ENCODE data around the gene LRRC10. TPM values are rescaled to one million over a fixed set of nuclear protein-coding genes. Genes with fewer than 3 reads are reported as not detected.
"Not testable (repeated sequence)": the region's sequence is repeated elsewhere in the genome, so short reads cannot be mapped to it uniquely, and the experiment has no call there.

LRRC10 gene
- total and polyA plus RNA-seq, 4 experiments from 2014 or later = not detected

DNA sequence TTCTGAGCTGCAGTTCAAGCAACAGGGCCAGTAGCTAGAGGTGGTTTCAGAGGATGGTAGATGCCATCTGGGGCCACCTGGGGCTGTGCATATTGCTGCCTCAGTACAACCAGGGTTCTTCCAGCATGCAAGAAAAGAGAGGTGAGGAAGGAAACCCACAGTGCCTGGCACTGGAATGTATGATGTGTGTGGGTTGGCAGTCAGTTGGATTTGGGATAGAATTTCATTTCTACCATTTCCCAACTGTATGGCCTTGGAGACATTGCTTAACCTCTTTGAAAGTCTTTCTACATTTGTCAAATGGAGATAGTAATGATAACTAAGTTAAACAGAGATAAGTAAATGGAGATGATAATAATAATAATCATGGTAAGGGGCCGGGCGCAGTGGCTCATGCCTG, 10.2 kb upstream of the LRRC10 start:
- H3K27ac Mint-ChIP-seq = no peak overlapping the region
- no peaks in the 10 kb centered on the region for H3K9me3 Mint-ChIP-seq
- Histone ChIP-seq H3K9me3 (ENCODE audit: control insufficient read depth in 1 of 2, low read length in 2 of 2) (no peaks in the 10 kb centered on the region), H3K4me3 (ENCODE audit: low read length in 2 of 2) (no peak overlapping the region), H3K36me3 (ENCODE audit: insufficient read depth, low read length) (no peaks in the 10 kb centered on the region), H3K4me1 (ENCODE audit: insufficient read depth, low read length) (no peaks in the 10 kb centered on the region), H3K27ac (ENCODE audit: low read depth, low read length) (no peak overlapping the region), H3K27me3 (ENCODE audit: insufficient read depth, low read length) (peaks cover 4% of the 10 kb centered on the region)
- ChIA-PET POLR2A (ENCODE audit: partially characterized antibody) (no interaction called here), CTCF (ENCODE audit: partially characterized antibody) (interaction anchor here (0.7 kb wide), 1 partner anchor 29 kb away, joined by 3 read pairs; no protein-coding TSS in a partner anchor)
- no peak for DNase-seq
- peaks cover 6 to 13% of the 10 kb centered on the region in 2 donors for H3K27me3 Mint-ChIP-seq
- no peak overlapping the region for H3K4me3 Mint-ChIP-seq
- intact Hi-C loops (cut with micrococcal nuclease) = no loop called here
- no peaks in the 10 kb centered on the region for H3K36me3 Mint-ChIP-seq
- no peaks in the 10 kb centered on the region for H3K4me1 Mint-ChIP-seq

DNA sequence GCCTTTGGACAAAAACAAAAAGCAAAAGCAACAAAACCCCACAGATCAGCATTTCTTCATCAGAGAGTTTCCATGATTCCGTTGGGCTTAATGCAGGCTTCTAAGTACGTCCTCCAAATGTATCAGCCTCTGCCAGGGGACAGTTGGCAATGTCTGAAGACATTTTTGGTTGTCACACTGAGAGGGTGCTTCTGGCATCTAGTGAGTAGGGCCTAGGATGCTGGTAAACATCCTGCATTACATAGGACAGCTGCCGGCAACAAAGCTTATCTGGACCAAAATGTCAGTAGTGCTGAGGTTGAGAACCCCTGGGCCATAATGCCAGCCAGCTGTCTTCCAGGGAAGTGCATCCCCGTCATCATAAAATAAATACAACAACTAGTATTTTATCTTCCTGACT, 9.4 kb upstream of the LRRC10 start:
- ChIA-PET CTCF (ENCODE audit: partially characterized antibody) (interaction anchor here (0.7 kb wide), 1 partner anchor 28 kb away, joined by 3 read pairs; no protein-coding TSS in a partner anchor), POLR2A (ENCODE audit: partially characterized antibody) (no interaction called here)
- no peaks in the 10 kb centered on the region for H3K4me1 Mint-ChIP-seq
- H3K27me3 Mint-ChIP-seq = peaks cover 6 to 17% of the 10 kb centered on the region in 2 donors
- no peak overlapping the region for H3K4me3 Mint-ChIP-seq
- Histone ChIP-seq H3K36me3 (ENCODE audit: insufficient read depth, low read length) (no peaks in the 10 kb centered on the region), H3K9me3 (ENCODE audit: control insufficient read depth in 1 of 2, low read length in 2 of 2) (no peaks in the 10 kb centered on the region), H3K4me3 (ENCODE audit: low read length in 2 of 2) (no peak overlapping the region), H3K4me1 (ENCODE audit: insufficient read depth, low read length) (no peaks in the 10 kb centered on the region), H3K27ac (ENCODE audit: low read depth, low read length) (no peak overlapping the region), H3K27me3 (ENCODE audit: insufficient read depth, low read length) (peaks cover 4% of the 10 kb centered on the region)
- no peaks in the 10 kb centered on the region for H3K9me3 Mint-ChIP-seq
- intact Hi-C loops (cut with micrococcal nuclease) = no loop called here
- H3K27ac Mint-ChIP-seq = no peak overlapping the region
- H3K36me3 Mint-ChIP-seq = no peaks in the 10 kb centered on the region
- DNase-seq = no peak

DNA sequence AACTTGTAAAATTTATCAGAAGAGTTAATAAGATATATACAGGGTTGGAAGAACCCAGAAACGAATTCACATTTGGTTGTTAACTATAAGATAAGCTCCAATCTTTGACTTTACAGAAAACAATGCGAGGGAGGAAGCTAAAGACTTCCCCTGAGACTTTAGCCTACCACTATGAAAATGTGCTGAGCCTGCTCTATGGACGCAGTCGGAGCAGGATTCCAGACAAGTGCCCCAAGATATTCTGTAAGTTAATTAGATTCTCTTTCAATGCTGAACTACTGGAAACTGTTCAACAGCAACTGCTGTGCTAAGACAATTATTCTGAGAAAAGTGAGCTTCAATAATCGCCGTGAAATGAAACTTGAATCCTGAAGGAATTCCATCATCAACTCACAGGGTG, 8.3 kb upstream of the LRRC10 start:
- ChIA-PET POLR2A (ENCODE audit: partially characterized antibody) (no interaction called here), CTCF (ENCODE audit: partially characterized antibody) (no interaction called here)
- H3K36me3 Mint-ChIP-seq = no peaks in the 10 kb centered on the region
- DNase-seq = no peak
- H3K27me3 ChIP-seq (ENCODE audit: insufficient read depth, low read length) = peaks cover 4% of the 10 kb centered on the region
- no peaks in the 10 kb centered on the region for H3K4me1 ChIP-seq (ENCODE audit: insufficient read depth, low read length)
- no peaks in the 10 kb centered on the region for H3K4me1 Mint-ChIP-seq
- no peaks in the 10 kb centered on the region for H3K9me3 ChIP-seq (ENCODE audit: control insufficient read depth in 1 of 2, low read length in 2 of 2)
- no peak overlapping the region for H3K27ac Mint-ChIP-seq
- H3K27ac ChIP-seq (ENCODE audit: low read depth, low read length) = no peak overlapping the region
- no peaks in the 10 kb centered on the region for H3K9me3 Mint-ChIP-seq
- intact Hi-C loops (cut with micrococcal nuclease) = no loop called here
- H3K4me3 ChIP-seq (ENCODE audit: low read length in 2 of 2) = no peak overlapping the region
- no peaks in the 10 kb centered on the region for H3K36me3 ChIP-seq (ENCODE audit: insufficient read depth, low read length)
- no peak overlapping the region for H3K4me3 Mint-ChIP-seq
- peaks cover 5 to 17% of the 10 kb centered on the region in 2 donors for H3K27me3 Mint-ChIP-seq

DNA sequence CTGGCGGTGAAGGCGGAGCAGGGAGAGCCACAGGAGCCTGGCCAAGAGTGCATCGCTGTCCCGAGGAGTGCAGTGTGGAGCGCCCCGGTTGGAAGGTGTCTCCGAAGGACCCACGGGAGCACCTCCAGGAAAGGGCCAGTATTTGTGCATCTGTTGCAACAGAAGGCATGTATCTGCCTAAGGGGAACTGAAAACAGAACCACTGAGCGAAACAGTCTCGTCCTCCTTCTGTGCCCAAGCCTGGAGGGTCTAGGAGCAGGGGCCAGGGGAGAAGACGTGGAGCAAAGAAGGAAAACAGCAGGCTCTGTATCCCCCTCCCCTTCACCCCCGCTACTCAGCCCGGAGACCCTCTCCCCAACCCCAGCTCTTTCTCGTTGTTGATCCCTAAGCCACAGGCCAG, 5.3 kb upstream of the LRRC10 start:
- Mint-ChIP-seq H3K36me3 (no peaks in the 10 kb centered on the region), H3K4me3 (no peak overlapping the region), H3K4me1 (no peaks in the 10 kb centered on the region), H3K9me3 (no peaks in the 10 kb centered on the region), H3K27ac (no peak overlapping the region), H3K27me3 (peaks cover 7 to 13% of the 10 kb centered on the region in 2 donors)
- intact Hi-C loops (cut with micrococcal nuclease) = no loop called here
- Histone ChIP-seq H3K4me1 (ENCODE audit: insufficient read depth, low read length) (no peaks in the 10 kb centered on the region), H3K27me3 (ENCODE audit: insufficient read depth, low read length) (peaks cover 4% of the 10 kb centered on the region), H3K36me3 (ENCODE audit: insufficient read depth, low read length) (no peaks in the 10 kb centered on the region), H3K27ac (ENCODE audit: low read depth, low read length) (no peak overlapping the region), H3K9me3 (ENCODE audit: control insufficient read depth in 1 of 2, low read length in 2 of 2) (no peaks in the 10 kb centered on the region), H3K4me3 (ENCODE audit: low read length in 2 of 2) (no peak overlapping the region)
- ChIA-PET POLR2A (ENCODE audit: partially characterized antibody) (no interaction called here), CTCF (ENCODE audit: partially characterized antibody) (no interaction called here)
- no peak for DNase-seq

DNA sequence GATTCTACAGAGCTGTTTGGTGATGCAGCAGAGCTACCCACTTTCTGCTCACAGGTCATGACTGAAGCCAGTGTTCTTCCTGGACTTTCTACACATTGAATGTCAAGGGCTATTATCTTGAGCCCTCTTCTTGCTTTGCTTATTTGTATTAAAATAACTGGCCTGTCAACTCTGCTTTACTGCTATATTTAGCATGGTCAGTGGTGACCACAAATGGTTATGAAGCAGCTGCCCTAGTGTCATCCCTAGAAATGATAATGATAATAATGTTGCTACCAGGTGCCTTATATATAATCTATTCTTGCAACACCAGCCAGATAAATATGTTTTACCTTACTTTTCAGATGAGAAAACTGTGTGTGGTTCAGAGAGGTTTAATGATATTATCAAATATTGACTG, 2.6 kb upstream of the LRRC10 start:
- H3K4me3 Mint-ChIP-seq = no peak overlapping the region
- Histone ChIP-seq H3K27me3 (ENCODE audit: insufficient read depth, low read length) (peaks cover under 1% of the 10 kb centered on the region), H3K27ac (ENCODE audit: low read depth, low read length) (no peak overlapping the region), H3K9me3 (ENCODE audit: control insufficient read depth in 1 of 2, low read length in 2 of 2) (no peaks in the 10 kb centered on the region), H3K4me1 (ENCODE audit: insufficient read depth, low read length) (no peaks in the 10 kb centered on the region), H3K36me3 (ENCODE audit: insufficient read depth, low read length) (no peaks in the 10 kb centered on the region), H3K4me3 (ENCODE audit: low read length in 2 of 2) (no peak overlapping the region)
- peaks cover 4 to 10% of the 10 kb centered on the region in 2 donors for H3K27me3 Mint-ChIP-seq
- ChIA-PET CTCF (ENCODE audit: partially characterized antibody) (interaction anchor here (1.0 kb wide), 1 partner anchor 26 kb away, joined by 4 read pairs; no protein-coding TSS in a partner anchor), POLR2A (ENCODE audit: partially characterized antibody) (no interaction called here)
- intact Hi-C loops (cut with micrococcal nuclease) = no loop called here
- H3K9me3 Mint-ChIP-seq = no peaks in the 10 kb centered on the region
- no peaks in the 10 kb centered on the region for H3K36me3 Mint-ChIP-seq
- H3K4me1 Mint-ChIP-seq = peaks cover 0 to 7% (median 0%) of the 10 kb centered on the region in 4 donors
- DNase-seq = no peak
- H3K27ac Mint-ChIP-seq = no peak overlapping the region

DNA sequence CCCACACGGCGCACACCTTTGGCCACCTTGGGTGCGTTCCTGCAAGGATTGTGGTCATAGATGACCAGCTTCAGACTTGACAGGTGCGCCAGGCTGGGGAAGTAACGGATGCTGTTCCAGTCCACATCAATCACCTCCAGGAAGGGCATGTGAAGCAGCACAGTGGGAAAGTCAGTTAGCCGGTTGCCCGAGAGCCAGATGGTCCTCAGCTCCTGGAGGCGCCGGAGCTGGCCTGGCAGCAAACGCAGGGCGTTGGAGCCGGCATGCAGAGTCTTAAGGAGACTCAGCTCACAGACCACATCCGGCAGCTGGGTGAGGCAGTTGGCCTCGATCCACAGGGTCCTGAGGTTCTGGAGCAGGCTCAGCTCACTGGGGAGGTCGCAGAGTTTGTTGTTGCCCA, 581 bp downstream of the LRRC10 start:
- Histone ChIP-seq H3K27ac (ENCODE audit: low read depth, low read length) (no peak overlapping the region), H3K36me3 (ENCODE audit: insufficient read depth, low read length) (no peaks in the 10 kb centered on the region), H3K9me3 (ENCODE audit: control insufficient read depth in 1 of 2, low read length in 2 of 2) (no peaks in the 10 kb centered on the region), H3K4me1 (ENCODE audit: insufficient read depth, low read length) (no peaks in the 10 kb centered on the region), H3K4me3 (ENCODE audit: low read length in 2 of 2) (no peak overlapping the region), H3K27me3 (ENCODE audit: insufficient read depth, low read length) (no peaks in the 10 kb centered on the region)
- intact Hi-C loops (cut with micrococcal nuclease) = no loop called here
- H3K36me3 Mint-ChIP-seq = peaks cover 0 to under 1% of the 10 kb centered on the region in 2 donors
- H3K27ac Mint-ChIP-seq = no peak overlapping the region
- DNase-seq = no peak
- ChIA-PET CTCF (ENCODE audit: partially characterized antibody) (interaction anchor here (1.3 kb wide), 1 partner anchor 28 kb away, joined by 3 read pairs; no protein-coding TSS in a partner anchor), POLR2A (ENCODE audit: partially characterized antibody) (no interaction called here)
- H3K9me3 Mint-ChIP-seq = no peaks in the 10 kb centered on the region
- H3K4me1 Mint-ChIP-seq = peaks cover 0 to 12% (median 0%) of the 10 kb centered on the region in 4 donors
- peaks cover 2 to 3% of the 10 kb centered on the region in 2 donors for H3K27me3 Mint-ChIP-seq
- H3K4me3 Mint-ChIP-seq = no peak overlapping the region

DNA sequence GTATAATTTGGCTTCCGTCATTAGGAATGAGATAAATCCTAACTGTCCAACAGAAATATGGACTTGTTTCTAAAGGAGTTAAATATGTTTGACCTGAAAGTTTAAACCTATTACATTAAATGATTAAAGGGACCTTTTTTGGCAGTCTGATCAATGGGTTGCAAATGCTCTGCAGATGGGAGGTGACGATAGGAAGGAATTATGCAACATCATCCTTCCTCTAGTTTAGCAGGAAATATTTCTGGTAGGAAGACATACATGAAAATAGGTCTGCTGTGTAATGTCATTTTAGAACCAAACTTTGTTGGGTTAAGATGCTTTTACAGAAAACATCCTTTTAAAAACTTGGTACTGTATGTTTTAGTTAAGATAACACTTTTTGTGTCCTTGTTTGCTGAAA, 2.6 kb downstream of the LRRC10 start:
- Mint-ChIP-seq H3K4me3 (no peak overlapping the region), H3K36me3 (peaks cover 5 to 9% of the 10 kb centered on the region in 2 donors), H3K4me1 (peaks cover 0 to 12% (median 0%) of the 10 kb centered on the region in 4 donors), H3K27ac (peak overlapping the region in 1 of 7 donors; percentile 41), H3K27me3 (no peaks in the 10 kb centered on the region), H3K9me3 (peaks cover 0 to 2% (median 0%) of the 10 kb centered on the region in 8 donors)
- Histone ChIP-seq H3K4me1 (ENCODE audit: insufficient read depth, low read length) (no peaks in the 10 kb centered on the region), H3K27ac (ENCODE audit: low read depth, low read length) (no peak overlapping the region), H3K9me3 (ENCODE audit: control insufficient read depth in 1 of 2, low read length in 2 of 2) (no peaks in the 10 kb centered on the region), H3K4me3 (ENCODE audit: low read length in 2 of 2) (no peak overlapping the region), H3K36me3 (ENCODE audit: insufficient read depth, low read length) (peaks cover 2% of the 10 kb centered on the region), H3K27me3 (ENCODE audit: insufficient read depth, low read length) (no peaks in the 10 kb centered on the region)
- ChIA-PET CTCF (ENCODE audit: partially characterized antibody) (no interaction called here), POLR2A (ENCODE audit: partially characterized antibody) (no interaction called here)
- no peak for DNase-seq
- intact Hi-C loops (cut with micrococcal nuclease) = no loop called here

DNA sequence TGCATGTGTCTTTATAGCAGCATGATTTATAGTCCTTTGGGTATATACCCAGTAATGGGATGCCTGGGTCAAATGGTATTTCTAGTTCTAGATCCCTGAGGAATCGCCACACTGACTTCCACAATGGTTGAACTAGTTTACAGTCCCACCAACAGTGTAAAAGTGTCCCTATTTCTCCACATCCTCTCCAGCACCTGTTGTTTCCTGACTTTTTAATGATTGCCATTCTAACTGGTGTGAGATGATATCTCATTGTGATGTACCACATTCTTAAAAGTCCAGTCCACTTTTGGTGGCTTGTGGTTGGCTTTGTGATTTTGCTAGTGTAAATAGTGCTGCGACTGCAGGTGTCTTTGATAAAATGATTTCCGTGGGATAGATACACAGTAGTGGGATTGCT, 6.4 kb downstream of the LRRC10 start:
- H3K9me3 Mint-ChIP-seq; intact Hi-C loops (cut with micrococcal nuclease); H3K27ac ChIP-seq (ENCODE audit: low read depth, low read length); POLR2A ChIA-PET (ENCODE audit: partially characterized antibody); H3K4me1 ChIP-seq (ENCODE audit: insufficient read depth, low read length); H3K4me3 ChIP-seq (ENCODE audit: low read length in 2 of 2); H3K27me3 Mint-ChIP-seq; H3K9me3 ChIP-seq (ENCODE audit: control insufficient read depth in 1 of 2, low read length in 2 of 2); DNase-seq; H3K27me3 ChIP-seq (ENCODE audit: insufficient read depth, low read length); H3K27ac Mint-ChIP-seq: not testable (repeated sequence)
- H3K36me3 ChIP-seq (ENCODE audit: insufficient read depth, low read length) = peaks cover 22% of the 10 kb centered on the region
- Mint-ChIP-seq H3K36me3 (peaks cover 37 to 38% of the 10 kb centered on the region in 2 donors), H3K4me3 (peak overlapping the region in 1 of 8 donors; percentile 13), H3K4me1 (peaks cover 0 to 12% (median 0%) of the 10 kb centered on the region in 4 donors)
- CTCF ChIA-PET (ENCODE audit: partially characterized antibody) = interaction anchor here (0.7 to 1.2 kb wide), 2 partner anchors 33 to 36 kb away, joined by 3 to 5 read pairs; no protein-coding TSS in a partner anchor
